Naive thymus-derived CD4-positive, alpha-beta T cell (primary cell): ENCODE results near the gene CYP26A1. TPM values are rescaled to one million over a fixed set of nuclear protein-coding genes. Genes with fewer than 3 reads are reported as not detected.

Experiments used
- ATAC-seq: fragments of 150-1000 bp; cut with Tn5 transposase; 2 replicates; pipeline ENCODE4 v1.10.0; 2021; ENCODE audit warnings: mild to moderate bottlenecking, moderate library complexity
- CTCF ChIA-PET: fragments of 350-600 bp; sonication (Branson Sonifier 250); formaldehyde crosslinking; loops from one replicate; lab custom pipeline; 2021; ENCODE audit warnings: antibody characterized with exemption; lab: Charles Lee
- POLR2A ChIA-PET: fragments of 350-600 bp; sonication (Branson Sonifier 250); formaldehyde crosslinking; loops from one replicate; lab custom pipeline; 2021; ENCODE audit warnings: antibody characterized with exemption, inconsistent platforms; lab: Charles Lee
- DNase-seq, 9 donors: peaks; one replicate each; pipeline versions ENCODE4 v3.0.0 to v3.0.0-alpha.2; 2020 to 2022; ENCODE audit warnings: mixed read lengths in 1 of 9
- H3K27ac ChIP-seq: one replicate; pipeline ENCODE4 v1.7.0; 2013; ENCODE audit warnings: mild to moderate bottlenecking, low read depth, low read length, moderate library complexity
- H3K27me3 ChIP-seq, 2 donors: one replicate each; pipeline ENCODE4 v1.7.0; 2013; ENCODE audit warnings: low read length in 2 of 2, mild to moderate bottlenecking in 2 of 2, moderate library complexity in 2 of 2; ENCODE audit not compliant: control insufficient read depth in 2 of 2, insufficient read depth in 2 of 2
- H3K36me3 ChIP-seq, 3 experiments: 1 replicate in 2 of 3; 2 replicates in 1 of 3; pipeline ENCODE4 v1.7.0; 2013; ENCODE audit warnings: low read length in 3 of 3, mild to moderate bottlenecking in 3 of 3, moderate library complexity in 1 of 3; ENCODE audit not compliant: insufficient read depth in 3 of 3, control insufficient read depth in 2 of 3
- H3K4me1 ChIP-seq, 2 donors: one replicate each; pipeline ENCODE4 v1.7.0; 2013; ENCODE audit warnings: low read length in 2 of 2, mild to moderate bottlenecking in 2 of 2, moderate library complexity in 1 of 2; ENCODE audit not compliant: control insufficient read depth in 2 of 2, insufficient read depth in 2 of 2
- H3K4me3 ChIP-seq: 2 replicates; pipeline ENCODE4 v1.7.0; 2013; ENCODE audit warnings: mild to moderate bottlenecking, low read length
- H3K9me3 ChIP-seq, 3 experiments: 1 replicate in 2 of 3; 2 replicates in 1 of 3; pipeline ENCODE4 v1.7.0; 2013; ENCODE audit warnings: low read length in 3 of 3; ENCODE audit not compliant: control insufficient read depth in 2 of 3
- H3K27ac Mint-ChIP-seq, 9 donors: one replicate each; pipeline ENCODE4 v1.8.0; 2020 to 2022; ENCODE audit warnings: mixed read lengths in 9 of 9, mild to moderate bottlenecking in 8 of 9, moderate library complexity in 5 of 9, inconsistent platforms in 2 of 9
- H3K27me3 Mint-ChIP-seq, 5 donors: one replicate each; pipeline ENCODE4 v1.8.0; 2021 to 2022; ENCODE audit warnings: mixed read lengths in 5 of 5, mild to moderate bottlenecking in 1 of 5
- H3K36me3 Mint-ChIP-seq, 5 donors: one replicate each; pipeline ENCODE4 v1.8.0; 2020 to 2022; ENCODE audit warnings: mixed read lengths in 5 of 5, mild to moderate bottlenecking in 3 of 5, inconsistent platforms in 1 of 5
- H3K4me1 Mint-ChIP-seq, 7 donors: one replicate each; pipeline ENCODE4 v1.8.0; 2020 to 2022; ENCODE audit warnings: mixed read lengths in 7 of 7, mild to moderate bottlenecking in 3 of 7, inconsistent platforms in 1 of 7
- H3K4me3 Mint-ChIP-seq, 10 donors: one replicate each; pipeline ENCODE4 v1.8.0; 2020 to 2022; ENCODE audit warnings: mild to moderate bottlenecking in 10 of 10, mixed read lengths in 10 of 10, moderate library complexity in 6 of 10, inconsistent platforms in 2 of 10
- H3K9me3 Mint-ChIP-seq, 11 donors: one replicate each; pipeline ENCODE4 v1.8.0; 2020 to 2022; ENCODE audit warnings: mixed read lengths in 11 of 11, mild to moderate bottlenecking in 4 of 11, inconsistent platforms in 1 of 11, moderate library complexity in 1 of 11
- intact Hi-C, 2 donors: fragments of 100-400 bp; cut with micrococcal nuclease; formaldehyde crosslinking; loops; one replicate each; pipeline ENCODE4 v1.15.1; 2023
- polyA plus RNA-seq, 2 donors: library from polyadenylated mRNA; unstranded; fragments of 300-500 nt; fragmentation: Illumina TruSeq; gene quantifications; one replicate each; pipeline ENCODE4 v1.2.3, GENCODE V29; 2021
- total RNA-seq, 6 experiments: library from RNA in 5 of 6; stranded (reverse) in 5 of 6; gene quantifications; 1 replicate in 5 of 6; 2 replicates in 1 of 6; pipeline ENCODE4 v1.2.3 and lab custom pipeline; 2021 to 2026

The CYP26A1 gene
- total and polyA plus RNA-seq, 7 experiments from 2014 or later, result not detected

- Mint-ChIP-seq H3K9me3 (no peaks in the 10 kb centered on the region), H3K27me3 (peaks cover 8 to 19% (median 17%) of the 10 kb centered on the region in 5 donors), H3K27ac (no peak overlapping the region), H3K4me1 (peaks cover 0 to under 1% (median 0%) of the 10 kb centered on the region in 7 donors), H3K36me3 (no peaks in the 10 kb centered on the region), H3K4me3 (no peak overlapping the region)
- DNase-seq, result no peak
- H3K36me3 ChIP-seq, result no peaks in the 10 kb centered on the region
- intact Hi-C loops, result loop anchor here in 1 of 2 donors (10.0 kb wide), 1 partner anchor 399 kb away; the partner anchor contains the start of gene MYOF
- H3K9me3 ChIP-seq, result no peaks in the 10 kb centered on the region
- H3K4me3 ChIP-seq, result no peak overlapping the region
- no peak overlapping the region for H3K27ac ChIP-seq
- CTCF ChIA-PET, result interaction anchor here (1.0 kb wide), 1 partner anchor 205 kb away, joined by 3 read pairs; no protein-coding TSS in a partner anchor
- POLR2A ChIA-PET, result no interaction called here
- H3K27me3 ChIP-seq, result no peaks in the 10 kb centered on the region
- H3K4me1 ChIP-seq, result no peaks in the 10 kb centered on the region
- no peak for ATAC-seq
These were observed 11.7 kb downstream of the CYP26A1 start for GRCh38 chr10:93085272-93085859.

- Mint-ChIP-seq H3K27ac (no peak overlapping the region), H3K36me3 (no peaks in the 10 kb centered on the region), H3K4me1 (peaks cover 0 to 2% (median 0%) of the 10 kb centered on the region in 7 donors), H3K9me3 (no peaks in the 10 kb centered on the region), H3K4me3 (no peak overlapping the region), H3K27me3 (peaks cover 8 to 15% (median 11%) of the 10 kb centered on the region in 5 donors)
- intact Hi-C loops, result loop anchor here (2.0 to 10.0 kb wide), 2 partner anchors 71 to 399 kb away; partner anchors contain the start of gene MYOF (in 1 of the 2)
- POLR2A ChIA-PET, result no interaction called here
- H3K4me3 ChIP-seq, result no peak overlapping the region
- no peaks in the 10 kb centered on the region for H3K4me1 ChIP-seq
- H3K27me3 ChIP-seq, result no peaks in the 10 kb centered on the region
- CTCF ChIA-PET, result no interaction called here
- no peak overlapping the region for H3K27ac ChIP-seq
- no peaks in the 10 kb centered on the region for H3K36me3 ChIP-seq
- DNase-seq (no peak), ATAC-seq (no peak)
- no peaks in the 10 kb centered on the region for H3K9me3 ChIP-seq
These were observed 12.6 kb downstream of the CYP26A1 start for GRCh38 chr10:93086289-93086688.

GRCh38 chr10:93087846-93088245 is 14.2 kb downstream of the CYP26A1 start:
- H3K9me3 ChIP-seq, result no peaks in the 10 kb centered on the region
- DNase-seq, result no peak
- H3K36me3 ChIP-seq, result no peaks in the 10 kb centered on the region
- Mint-ChIP-seq H3K9me3 (peaks cover 0 to under 1% (median 0%) of the 10 kb centered on the region in 11 donors), H3K27me3 (peaks cover 4 to 12% (median 7%) of the 10 kb centered on the region in 5 donors), H3K4me3 (no peak overlapping the region), H3K4me1 (peaks cover 0 to 2% (median 0%) of the 10 kb centered on the region in 7 donors), H3K27ac (no peak overlapping the region), H3K36me3 (no peaks in the 10 kb centered on the region)
- ATAC-seq, result no peak
- H3K27ac ChIP-seq, result no peak overlapping the region
- intact Hi-C loops, result loop anchor here (2.0 to 10.0 kb wide), 2 partner anchors 73 to 397 kb away; partner anchors contain the start of gene MYOF (in 1 of the 2)
- no peaks in the 10 kb centered on the region for H3K27me3 ChIP-seq
- no peaks in the 10 kb centered on the region for H3K4me1 ChIP-seq
- ChIA-PET POLR2A (no interaction called here), CTCF (no interaction called here)
- no peak overlapping the region for H3K4me3 ChIP-seq

GRCh38 chr10:93088466-93088865 is 14.8 kb downstream of the CYP26A1 start:
- no peak for ATAC-seq
- H3K4me1 ChIP-seq, result no peaks in the 10 kb centered on the region
- Mint-ChIP-seq H3K4me1 (peaks cover 0 to 3% (median 0%) of the 10 kb centered on the region in 7 donors), H3K27me3 (peaks cover 4 to 12% (median 7%) of the 10 kb centered on the region in 5 donors), H3K4me3 (no peak overlapping the region), H3K36me3 (no peaks in the 10 kb centered on the region), H3K27ac (peak overlapping the region in 1 of 9 donors; percentile 16), H3K9me3 (peaks cover 0 to 4% (median 0%) of the 10 kb centered on the region in 11 donors)
- no peak for DNase-seq
- intact Hi-C loops, result loop anchor here in 1 of 2 donors (10.0 kb wide), 1 partner anchor 396 kb away; the partner anchor contains the start of gene MYOF
- ChIA-PET CTCF (no interaction called here), POLR2A (no interaction called here)
- H3K27me3 ChIP-seq, result no peaks in the 10 kb centered on the region
- no peaks in the 10 kb centered on the region for H3K36me3 ChIP-seq
- H3K27ac ChIP-seq, result no peak overlapping the region
- no peak overlapping the region for H3K4me3 ChIP-seq
- no peaks in the 10 kb centered on the region for H3K9me3 ChIP-seq

GRCh38 chr10:93090619-93091018 is 16.9 kb downstream of the CYP26A1 start:
- H3K27ac ChIP-seq, result no peak overlapping the region
- H3K9me3 ChIP-seq, result no peaks in the 10 kb centered on the region
- no peaks in the 10 kb centered on the region for H3K36me3 ChIP-seq
- H3K4me1 ChIP-seq, result no peaks in the 10 kb centered on the region
- Mint-ChIP-seq H3K27me3 (peaks cover 4 to 12% (median 7%) of the 10 kb centered on the region in 5 donors), H3K9me3 (peaks cover 0 to 4% (median 0%) of the 10 kb centered on the region in 11 donors), H3K36me3 (no peaks in the 10 kb centered on the region), H3K27ac (no peak overlapping the region), H3K4me1 (peaks cover 0 to 5% (median 0%) of the 10 kb centered on the region in 7 donors), H3K4me3 (no peak overlapping the region)
- ATAC-seq, result no peak
- no peak overlapping the region for H3K4me3 ChIP-seq
- intact Hi-C loops, result no loop called here
- no peak for DNase-seq
- POLR2A ChIA-PET, result no interaction called here
- no peaks in the 10 kb centered on the region for H3K27me3 ChIP-seq
- CTCF ChIA-PET, result no interaction called here

GRCh38 chr10:93091960-93092359 is 18.3 kb downstream of the CYP26A1 start:
- Histone ChIP-seq H3K27ac (no peak overlapping the region), H3K27me3 (no peaks in the 10 kb centered on the region), H3K4me3 (no peak overlapping the region), H3K4me1 (no peaks in the 10 kb centered on the region), H3K9me3 (no peaks in the 10 kb centered on the region), H3K36me3 (no peaks in the 10 kb centered on the region)
- DNase-seq (no peak), ATAC-seq (no peak)
- H3K9me3 Mint-ChIP-seq, result peaks cover 0 to 4% (median 0%) of the 10 kb centered on the region in 11 donors
- H3K27ac Mint-ChIP-seq, result no peak overlapping the region
- peaks cover 0 to 5% (median 0%) of the 10 kb centered on the region in 7 donors for H3K4me1 Mint-ChIP-seq
- H3K27me3 Mint-ChIP-seq, result peaks cover 4 to 12% (median 7%) of the 10 kb centered on the region in 5 donors
- CTCF ChIA-PET, result no interaction called here
- H3K4me3 Mint-ChIP-seq, result no peak overlapping the region
- intact Hi-C loops, result no loop called here
- POLR2A ChIA-PET, result no interaction called here
- H3K36me3 Mint-ChIP-seq, result no peaks in the 10 kb centered on the region
